ENCODE results near the gene ARPC1A. TPM values are rescaled to one million over a fixed set of nuclear protein-coding genes. Genes with fewer than 3 reads are reported as not detected.

ARPC1A gene
- total RNA-seq, 1 donor from 2014 or later = 198 TPM

DNA sequence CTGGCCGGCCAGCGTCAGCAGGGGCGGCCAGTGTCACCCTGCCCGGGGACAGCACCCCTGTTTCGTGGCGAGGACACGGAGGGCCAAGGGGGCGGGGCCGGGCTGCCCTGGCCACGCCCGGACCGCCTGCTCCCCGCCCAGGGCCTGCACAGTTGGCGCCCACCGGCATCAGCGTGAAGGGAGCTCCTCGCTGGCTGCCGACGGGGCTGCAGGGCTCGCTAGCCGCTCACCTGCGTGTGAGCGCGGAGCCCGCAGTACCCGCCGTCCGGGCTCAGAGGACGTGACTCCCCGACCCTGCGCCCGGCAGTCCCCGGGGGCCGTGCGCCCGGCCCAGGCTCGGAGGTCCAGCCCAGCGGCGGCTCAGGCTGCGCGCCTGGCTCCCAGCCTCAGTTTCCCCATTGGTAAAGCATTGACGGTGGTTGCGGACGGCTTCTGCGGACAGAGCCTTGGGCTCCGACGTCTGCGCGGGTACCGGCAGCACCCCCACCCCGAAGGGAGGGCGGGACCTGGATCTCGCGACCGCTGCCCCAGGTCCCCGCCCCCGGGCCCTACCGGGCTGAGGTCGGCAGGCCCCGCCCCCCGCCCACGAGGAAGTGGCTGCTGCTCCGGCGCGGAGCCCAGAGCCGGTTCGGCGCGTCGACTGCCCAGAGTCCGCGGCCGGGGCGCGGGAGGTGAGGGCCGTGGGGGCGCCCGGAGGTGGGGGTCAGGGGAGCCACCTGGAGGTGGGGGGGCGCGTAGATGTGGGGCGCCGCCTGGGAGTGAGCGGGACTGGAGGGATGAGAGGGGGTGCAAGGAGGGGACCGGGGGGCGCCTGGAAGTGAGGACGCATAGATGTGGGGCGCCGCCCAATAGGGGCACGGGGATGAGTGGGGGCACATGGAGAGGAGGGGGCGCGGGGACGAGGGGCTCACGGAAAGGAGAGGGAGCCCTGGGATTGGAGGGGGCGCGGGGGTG lies 48.7 kb downstream of the ARPC1A start, which contains the start of gene ARPC1B:
TSS of gene ARPC1B (plus strand) at position 620 of the 954 bp plus-strand sequence. CDS start 10,985 bp downstream, outside the sequence.
- H3K79me2 ChIP-seq (ENCODE audit: insufficient read depth, low read length) = peaks cover 23% of the 10 kb centered on the region
- H3K27me3 ChIP-seq (ENCODE audit: insufficient read depth, low read length) = no peaks in the 10 kb centered on the region
- H4K20me1 ChIP-seq (ENCODE audit: insufficient read depth, low read length) = peaks cover 32% of the 10 kb centered on the region
- TF ChIP-seq, protein P1, sequence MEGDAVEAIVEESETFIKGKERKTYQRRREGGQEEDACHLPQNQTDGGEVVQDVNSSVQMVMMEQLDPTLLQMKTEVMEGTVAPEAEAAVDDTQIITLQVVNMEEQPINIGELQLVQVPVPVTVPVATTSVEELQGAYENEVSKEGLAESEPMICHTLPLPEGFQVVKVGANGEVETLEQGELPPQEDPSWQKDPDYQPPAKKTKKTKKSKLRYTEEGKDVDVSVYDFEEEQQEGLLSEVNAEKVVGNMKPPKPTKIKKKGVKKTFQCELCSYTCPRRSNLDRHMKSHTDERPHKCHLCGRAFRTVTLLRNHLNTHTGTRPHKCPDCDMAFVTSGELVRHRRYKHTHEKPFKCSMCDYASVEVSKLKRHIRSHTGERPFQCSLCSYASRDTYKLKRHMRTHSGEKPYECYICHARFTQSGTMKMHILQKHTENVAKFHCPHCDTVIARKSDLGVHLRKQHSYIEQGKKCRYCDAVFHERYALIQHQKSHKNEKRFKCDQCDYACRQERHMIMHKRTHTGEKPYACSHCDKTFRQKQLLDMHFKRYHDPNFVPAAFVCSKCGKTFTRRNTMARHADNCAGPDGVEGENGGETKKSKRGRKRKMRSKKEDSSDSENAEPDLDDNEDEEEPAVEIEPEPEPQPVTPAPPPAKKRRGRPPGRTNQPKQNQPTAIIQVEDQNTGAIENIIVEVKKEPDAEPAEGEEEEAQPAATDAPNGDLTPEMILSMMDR (IDR thresholded peaks at IDR 0.05; ENCODE audit: insufficient read depth, low read depth, low read length) = no peak
- TF ChIP-seq EZH2 (IDR thresholded peaks at IDR 0.05; ENCODE audit: insufficient read depth, low read length) = no peak
- Mint-ChIP-seq H3K36me3 (ENCODE audit: low read depth, unreplicated experiment) (peaks cover 2% of the 10 kb centered on the region), H3K9me3 (ENCODE audit: unreplicated experiment) (no peaks in the 10 kb centered on the region), H3K4me1 (ENCODE audit: low read depth, unreplicated experiment) (peaks cover 7% of the 10 kb centered on the region), H3K27ac (ENCODE audit: unreplicated experiment) (peak within 1 kb of the TSS; percentile 53), H3K4me3 (ENCODE audit: unreplicated experiment) (peak within 1 kb of the TSS; percentile 85), H3K27me3 (ENCODE audit: low read depth, unreplicated experiment) (no peaks in the 10 kb centered on the region)
- H3K9ac ChIP-seq (ENCODE audit: low read length) = peak within 1 kb of the TSS; percentile 74
- peak within 1 kb of the TSS; percentile 93 for H3K4me2 ChIP-seq (ENCODE audit: low read length)
- H3K9me3 ChIP-seq (ENCODE audit: insufficient read depth, low read depth, low read length) = no peaks in the 10 kb centered on the region
- peak within 1 kb of the TSS; percentile 70 for H3K4me3 ChIP-seq (ENCODE audit: insufficient read depth, low read depth, low read length)
- peaks cover 8% of the 10 kb centered on the region for H3K4me1 ChIP-seq (ENCODE audit: insufficient read depth, low read length)
- no peak within 1 kb of the TSS for H3K27ac ChIP-seq (ENCODE audit: low read depth, low read length)
- H2AFZ ChIP-seq (ENCODE audit: low read depth, low read length) = peak within 1 kb of the TSS; percentile 78
- peaks cover 4% of the 10 kb centered on the region for H3K36me3 ChIP-seq (ENCODE audit: insufficient read depth, low read length)
- DNase-seq (ENCODE audit: low read depth) (peak; percentile 42), FAIRE-seq (no peak)

DNA sequence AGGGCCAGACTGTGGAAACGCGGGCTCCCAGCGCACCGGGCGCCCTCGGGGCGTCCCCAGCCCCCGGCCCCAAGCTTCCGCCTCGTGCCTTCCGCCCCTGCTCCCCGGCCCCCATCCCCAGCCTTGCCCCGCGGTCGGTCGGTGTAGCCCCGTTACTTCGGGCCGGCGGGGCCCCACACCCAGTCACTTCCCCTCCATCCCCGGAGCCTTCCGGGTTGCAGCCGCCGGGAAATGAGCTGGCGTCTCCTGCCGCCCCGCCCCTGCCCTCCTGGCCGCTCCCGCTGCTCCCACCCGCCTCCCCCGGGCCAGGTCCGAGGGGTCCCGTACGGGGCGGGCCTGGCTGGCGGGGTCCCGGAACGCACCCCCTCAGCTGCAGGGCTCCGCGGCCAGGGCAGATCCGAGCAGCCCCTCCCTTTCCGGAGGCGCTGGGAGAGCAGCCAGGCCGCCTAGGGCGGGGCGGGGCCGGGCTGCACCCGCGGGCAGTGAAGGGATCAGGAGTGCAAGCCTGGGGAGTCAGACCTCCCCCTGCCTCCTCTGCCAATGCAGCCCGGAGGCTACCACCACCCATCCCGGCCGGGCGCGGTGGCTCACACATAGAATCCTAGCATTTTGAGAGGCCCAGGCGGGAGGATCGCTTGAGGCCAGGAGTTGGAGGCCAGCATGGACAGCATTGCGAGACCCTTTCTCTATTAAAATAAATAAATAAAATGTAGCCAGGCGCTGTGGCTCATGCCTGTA lies 49.5 kb downstream of the ARPC1A start:
- H3K9ac ChIP-seq (ENCODE audit: low read length) = peak overlapping the region; percentile 74
- FAIRE-seq (no peak), DNase-seq (ENCODE audit: low read depth) (peak; percentile 36)
- H3K4me3 ChIP-seq (ENCODE audit: insufficient read depth, low read depth, low read length) = peak overlapping the region; percentile 70
- Mint-ChIP-seq H3K27ac (ENCODE audit: unreplicated experiment) (no peak overlapping the region), H3K4me3 (ENCODE audit: unreplicated experiment) (peak overlapping the region; percentile 85), H3K4me1 (ENCODE audit: low read depth, unreplicated experiment) (peaks cover 12% of the 10 kb centered on the region), H3K9me3 (ENCODE audit: unreplicated experiment) (no peaks in the 10 kb centered on the region), H3K27me3 (ENCODE audit: low read depth, unreplicated experiment) (no peaks in the 10 kb centered on the region), H3K36me3 (ENCODE audit: low read depth, unreplicated experiment) (peaks cover 2% of the 10 kb centered on the region)
- H3K9me3 ChIP-seq (ENCODE audit: insufficient read depth, low read depth, low read length) = no peaks in the 10 kb centered on the region
- no peak overlapping the region for H3K27ac ChIP-seq (ENCODE audit: low read depth, low read length)
- H3K36me3 ChIP-seq (ENCODE audit: insufficient read depth, low read length) = peaks cover 4% of the 10 kb centered on the region
- H3K4me2 ChIP-seq (ENCODE audit: low read length) = peak overlapping the region; percentile 93
- H3K4me1 ChIP-seq (ENCODE audit: insufficient read depth, low read length) = peaks cover 17% of the 10 kb centered on the region
- H3K27me3 ChIP-seq (ENCODE audit: insufficient read depth, low read length) = no peaks in the 10 kb centered on the region
- H4K20me1 ChIP-seq (ENCODE audit: insufficient read depth, low read length) = peaks cover 38% of the 10 kb centered on the region
- TF ChIP-seq, protein P1 (IDR thresholded peaks at IDR 0.05; ENCODE audit: insufficient read depth, low read depth, low read length) = no peak
- no peak for TF ChIP-seq EZH2 (IDR thresholded peaks at IDR 0.05; ENCODE audit: insufficient read depth, low read length)
- H3K79me2 ChIP-seq (ENCODE audit: insufficient read depth, low read length) = peaks cover 31% of the 10 kb centered on the region
- H2AFZ ChIP-seq (ENCODE audit: low read depth, low read length) = no peak overlapping the region
